ENCODE measurements around the gene AK3.
A peak's percentile ranks its signal among the peaks of the same experiment; 100 is the strongest.

The AK3 gene

DNA sequence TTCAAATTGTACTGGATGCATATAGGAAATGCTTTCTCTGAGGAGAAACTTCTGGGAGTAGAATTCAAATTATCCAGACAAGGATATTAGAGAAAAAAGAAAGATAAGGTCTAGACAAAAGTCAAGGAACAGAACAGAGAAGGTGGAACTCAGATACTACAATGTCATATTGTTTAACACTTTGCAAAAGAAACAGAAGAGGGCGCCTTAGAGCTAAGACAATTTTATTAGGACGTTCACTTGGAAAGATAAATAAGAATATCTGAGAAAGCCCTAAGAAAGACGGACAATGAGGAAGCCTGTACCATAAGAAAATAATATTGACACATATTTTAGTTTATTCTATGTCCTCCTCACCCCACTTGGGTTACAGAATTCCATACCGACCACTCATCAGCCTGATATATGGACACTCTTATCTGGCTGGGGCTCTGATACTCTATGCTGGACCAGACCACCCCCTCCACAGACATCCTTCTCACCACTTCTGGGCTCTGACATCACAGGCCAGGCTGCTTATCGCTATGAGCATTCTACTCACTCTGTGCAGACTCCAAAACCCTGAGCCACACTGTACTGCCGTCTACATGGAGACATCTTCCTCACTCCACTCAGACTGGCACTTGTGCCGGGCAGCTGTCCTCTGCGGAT lies 9.1 kb upstream of the AK3 start:
- Histone ChIP-seq H3K27me3 (ENCODE audit: control insufficient read depth, insufficient read depth, low read length) (no peaks in the 10 kb centered on the region), H3K9me3 (ENCODE audit: control insufficient read depth, low read length) (no peaks in the 10 kb centered on the region), H3K36me3 (ENCODE audit: control insufficient read depth, insufficient read depth, low read length) (no peaks in the 10 kb centered on the region), H2AFZ (no peak overlapping the region), H3K79me2 (no peaks in the 10 kb centered on the region), H3K4me3 (ENCODE audit: low read depth, low read length) (no peak overlapping the region), H3K4me1 (no peaks in the 10 kb centered on the region), H3K9ac (no peak overlapping the region), H3K27ac (no peak overlapping the region), H3K4me2 (ENCODE audit: low read length) (no peak overlapping the region)
- TF ChIP-seq, protein P1, sequence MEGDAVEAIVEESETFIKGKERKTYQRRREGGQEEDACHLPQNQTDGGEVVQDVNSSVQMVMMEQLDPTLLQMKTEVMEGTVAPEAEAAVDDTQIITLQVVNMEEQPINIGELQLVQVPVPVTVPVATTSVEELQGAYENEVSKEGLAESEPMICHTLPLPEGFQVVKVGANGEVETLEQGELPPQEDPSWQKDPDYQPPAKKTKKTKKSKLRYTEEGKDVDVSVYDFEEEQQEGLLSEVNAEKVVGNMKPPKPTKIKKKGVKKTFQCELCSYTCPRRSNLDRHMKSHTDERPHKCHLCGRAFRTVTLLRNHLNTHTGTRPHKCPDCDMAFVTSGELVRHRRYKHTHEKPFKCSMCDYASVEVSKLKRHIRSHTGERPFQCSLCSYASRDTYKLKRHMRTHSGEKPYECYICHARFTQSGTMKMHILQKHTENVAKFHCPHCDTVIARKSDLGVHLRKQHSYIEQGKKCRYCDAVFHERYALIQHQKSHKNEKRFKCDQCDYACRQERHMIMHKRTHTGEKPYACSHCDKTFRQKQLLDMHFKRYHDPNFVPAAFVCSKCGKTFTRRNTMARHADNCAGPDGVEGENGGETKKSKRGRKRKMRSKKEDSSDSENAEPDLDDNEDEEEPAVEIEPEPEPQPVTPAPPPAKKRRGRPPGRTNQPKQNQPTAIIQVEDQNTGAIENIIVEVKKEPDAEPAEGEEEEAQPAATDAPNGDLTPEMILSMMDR (IDR thresholded peaks at IDR 0.05): peak; percentile 37

DNA sequence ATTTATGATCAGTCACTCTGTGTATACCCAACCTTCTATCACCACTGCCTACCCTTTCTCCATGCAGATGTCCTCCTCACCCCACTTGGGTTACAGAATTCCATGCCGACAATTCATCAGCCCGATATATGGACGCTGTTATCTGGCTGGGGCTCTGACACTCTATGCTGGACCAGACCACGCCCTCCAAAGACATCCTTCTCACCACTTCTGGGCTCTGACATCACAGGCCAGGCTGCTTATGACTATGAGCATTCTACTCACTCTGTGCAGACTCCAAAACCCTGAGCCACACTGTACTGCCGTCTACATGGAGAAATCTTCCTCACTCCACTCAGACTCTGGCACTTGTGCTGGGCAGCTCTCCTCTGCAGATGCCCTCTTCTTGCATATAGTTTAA lies 7.6 kb upstream of the AK3 start:
- H3K9ac ChIP-seq: no peak overlapping the region
- H3K27ac ChIP-seq: no peak overlapping the region
- TF ChIP-seq, protein P1 (IDR thresholded peaks at IDR 0.05): no peak
- no peaks in the 10 kb centered on the region for H3K27me3 ChIP-seq (ENCODE audit: control insufficient read depth, insufficient read depth, low read length)
- no peak overlapping the region for H3K4me3 ChIP-seq (ENCODE audit: low read depth, low read length)
- no peaks in the 10 kb centered on the region for H3K4me1 ChIP-seq
- no peak overlapping the region for H3K4me2 ChIP-seq (ENCODE audit: low read length)
- no peak overlapping the region for H2AFZ ChIP-seq
- no peaks in the 10 kb centered on the region for H3K9me3 ChIP-seq (ENCODE audit: control insufficient read depth, low read length)
- no peaks in the 10 kb centered on the region for H3K36me3 ChIP-seq (ENCODE audit: control insufficient read depth, insufficient read depth, low read length)
- H3K79me2 ChIP-seq: no peaks in the 10 kb centered on the region

DNA sequence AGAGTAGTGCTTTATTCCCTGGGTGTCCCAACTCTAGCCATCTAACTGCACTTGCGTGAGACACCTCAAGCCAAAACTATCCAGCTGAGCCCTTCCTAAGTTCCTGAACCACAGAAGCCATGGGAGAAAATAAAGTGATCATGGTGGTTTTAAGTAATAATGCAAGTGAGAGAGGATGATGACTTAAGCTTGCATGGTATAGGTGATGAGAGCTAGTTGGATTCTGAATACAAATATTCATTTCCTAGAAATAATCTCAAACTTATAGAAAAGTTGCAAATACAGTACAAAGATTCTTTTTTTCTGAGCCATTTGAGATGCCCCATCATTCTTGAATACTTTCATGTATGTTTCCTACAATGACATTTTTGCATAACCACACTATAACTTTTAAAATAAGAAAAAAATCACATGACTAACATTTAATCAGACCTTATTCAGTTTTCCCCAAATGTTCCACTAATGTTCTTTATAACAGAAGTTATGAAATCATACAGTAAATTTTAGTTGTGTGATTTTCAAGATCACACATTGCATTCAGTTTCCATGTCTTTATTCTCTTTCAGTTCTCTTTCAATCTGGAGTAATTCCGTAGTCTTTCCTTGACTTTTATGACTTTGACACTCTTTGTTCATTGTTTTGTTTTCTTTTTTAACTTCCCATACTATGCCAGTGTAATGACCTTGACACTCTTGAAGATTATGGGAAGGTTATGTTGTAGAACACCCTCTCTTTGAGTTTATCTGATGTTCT lies 5.5 kb upstream of the AK3 start:
- Histone ChIP-seq H3K4me2 (ENCODE audit: low read length) (no peak overlapping the region), H3K36me3 (ENCODE audit: control insufficient read depth, insufficient read depth, low read length) (no peaks in the 10 kb centered on the region), H3K9me3 (ENCODE audit: control insufficient read depth, low read length) (no peaks in the 10 kb centered on the region), H2AFZ (no peak overlapping the region), H3K4me1 (no peaks in the 10 kb centered on the region), H3K9ac (no peak overlapping the region), H3K27ac (no peak overlapping the region), H3K27me3 (ENCODE audit: control insufficient read depth, insufficient read depth, low read length) (no peaks in the 10 kb centered on the region), H3K4me3 (ENCODE audit: low read depth, low read length) (no peak overlapping the region), H3K79me2 (no peaks in the 10 kb centered on the region)
- TF ChIP-seq, protein P1 (IDR thresholded peaks at IDR 0.05): no peak

DNA sequence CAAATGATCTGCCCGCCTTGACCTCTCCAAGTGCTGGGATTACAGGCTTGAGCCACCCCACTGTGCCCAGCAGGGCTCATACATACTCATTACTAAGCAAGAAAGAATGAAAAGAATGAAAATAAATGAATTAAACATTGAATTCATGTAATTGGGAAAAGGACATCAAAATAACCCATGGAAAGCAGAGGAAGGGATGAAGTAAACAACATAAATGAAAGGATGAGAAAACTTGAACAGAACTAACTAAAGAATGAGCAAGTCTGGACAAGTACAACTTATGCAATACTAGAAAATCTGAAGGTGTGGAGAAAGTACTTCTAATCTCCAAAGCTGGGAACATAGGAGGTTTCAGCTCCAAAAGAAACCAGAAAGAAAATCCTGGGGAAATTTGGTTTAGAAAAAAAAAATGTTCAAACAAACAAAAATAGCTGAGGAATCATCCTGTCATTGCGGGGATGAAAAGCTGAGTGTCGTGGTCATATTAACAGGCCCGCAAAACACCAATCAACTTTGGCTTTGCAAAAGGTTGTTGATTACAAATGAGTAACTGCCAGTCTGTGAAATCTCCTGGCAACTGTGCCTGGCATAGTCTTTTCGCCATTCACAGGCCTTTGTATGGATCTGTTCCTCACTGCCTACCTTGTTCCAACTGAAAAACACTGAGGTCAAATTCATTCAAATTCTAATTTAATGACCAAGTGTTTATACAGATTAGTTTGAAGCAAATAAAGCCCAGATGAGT lies 2.3 kb upstream of the AK3 start:
- H3K9me3 ChIP-seq (ENCODE audit: control insufficient read depth, low read length): no peaks in the 10 kb centered on the region
- H3K9ac ChIP-seq: no peak overlapping the region
- H3K36me3 ChIP-seq (ENCODE audit: control insufficient read depth, insufficient read depth, low read length): no peaks in the 10 kb centered on the region
- H3K27ac ChIP-seq: no peak overlapping the region
- peaks cover under 1% of the 10 kb centered on the region for H3K79me2 ChIP-seq
- TF ChIP-seq, protein P1 (IDR thresholded peaks at IDR 0.05): no peak
- H3K4me1 ChIP-seq: no peaks in the 10 kb centered on the region
- H3K4me3 ChIP-seq (ENCODE audit: low read depth, low read length): no peak overlapping the region
- no peaks in the 10 kb centered on the region for H3K27me3 ChIP-seq (ENCODE audit: control insufficient read depth, insufficient read depth, low read length)
- no peak overlapping the region for H2AFZ ChIP-seq
- H3K4me2 ChIP-seq (ENCODE audit: low read length): no peak overlapping the region

Measured in parathyroid adenoma (tissue), 2 donors.